Esophagus squamous epithelium (tissue), 5 donors: ENCODE measurements around the gene MYL5. TPM values are rescaled to one million over a fixed set of nuclear protein-coding genes. Genes with fewer than 3 reads are reported as not detected.

Experiments
- DNase-seq: peaks from one replicate; lab custom pipeline; 2025; lab: John Stamatoyannopoulos, UW
- H3K27ac ChIP-seq, 4 donors: fragments of 200-600 bp; sonication (generic); one replicate each; pipeline ENCODE4 v1.5.1; 2016 to 2019; ENCODE audit warnings: mild to moderate bottlenecking in 1 of 4
- H3K27me3 ChIP-seq, 4 donors: fragments of 200-600 bp; sonication (generic); 1 replicate in 3 of 4; 2 replicates in 1 of 4; pipeline versions ENCODE4 v1.5.1 to v1.6.0; 2017 to 2021; ENCODE audit warnings: antibody characterized with exemption in 1 of 4
- H3K36me3 ChIP-seq, 3 donors: fragments of 200-600 bp; sonication (generic); one replicate each; pipeline ENCODE4 v1.5.1; 2016 to 2019
- H3K4me1 ChIP-seq, 3 donors: fragments of 200-600 bp; sonication (generic); one replicate each; pipeline ENCODE4 v1.5.1; 2017 to 2019
- H3K4me3 ChIP-seq, 4 donors: fragments of 200-600 bp; sonication (generic); 1 replicate in 3 of 4; 2 replicates in 1 of 4; pipeline ENCODE4 v1.5.1; 2016 to 2019; ENCODE audit warnings: mild to moderate bottlenecking in 2 of 4, moderate library complexity in 1 of 4
- H3K9me3 ChIP-seq, 3 donors: fragments of 200-600 bp; sonication (generic); one replicate each; pipeline ENCODE4 v1.5.1; 2016 to 2019
- CTCF ChIP-seq, 6 experiments: fragments of 450-650 bp in 4 of 6; fragments of 200-600 bp in 2 of 6; sonication (generic) in 2 of 6; IDR thresholded peaks; one replicate each; pipeline ENCODE4 v1.5.1; 2016 to 2019; ENCODE audit warnings: antibody characterized with exemption in 6 of 6, mild to moderate bottlenecking in 4 of 6, moderate library complexity in 4 of 6
- POLR2A ChIP-seq, 4 donors: fragments of 450-650 bp; IDR thresholded peaks; one replicate each; pipeline ENCODE4 v1.6.1; 2017; ENCODE audit warnings: antibody characterized with exemption in 4 of 4, mild to moderate bottlenecking in 4 of 4, moderate library complexity in 3 of 4
- WGBS, 2 donors: methylation state at CpG; one replicate each; pipeline ENCODE4 v1.1.5; 2018; 5-methylcytosine and 5-hydroxymethylcytosine counted together
- intact Hi-C: fragments of 100-400 bp; cut with DNase I; formaldehyde crosslinking; loops from one replicate; pipeline ENCODE4 v1.15.0; 2022
- total RNA-seq, 4 donors: library from RNA; depleted of rRNA; stranded (reverse); fragments of >200 nt; gene quantifications; one replicate each; pipeline ENCODE4 v1.1.0, GENCODE V29; 2016
- donor health status: DM: yes; HTN: yes; CAD: no.

The MYL5 gene
- total RNA-seq, 4 donors from 2014 or later, result 7.2 to 19.5 (median 12.8) TPM

- Histone ChIP-seq H3K4me3 (no peak overlapping the region), H3K36me3 (no peaks in the 10 kb centered on the region), H3K27ac (no peak overlapping the region), H3K4me1 (no peaks in the 10 kb centered on the region), H3K9me3 (peaks cover 0 to 5% (median 0%) of the 10 kb centered on the region in 3 donors), H3K27me3 (peaks cover 0 to 61% (median 0%) of the 10 kb centered on the region in 4 donors)
- WGBS, 2 donors, result 62 to 74% methylated on average over 8 to 9 of the region's 15 CpGs
- TF ChIP-seq CTCF (IDR thresholded peaks at IDR 0.05) (no peak), POLR2A (IDR thresholded peaks at IDR 0.05) (no peak)
- DNase-seq, result no peak
- intact Hi-C loops, result no loop called here
Measured at GRCh38 chr4:627347-628125, 46.8 kb upstream of the MYL5 start.

GRCh38 chr4:628311-628741 lies 46.0 kb upstream of the MYL5 start:
- Histone ChIP-seq H3K36me3 (no peaks in the 10 kb centered on the region), H3K9me3 (peaks cover 0 to 7% (median 0%) of the 10 kb centered on the region in 3 donors), H3K4me1 (no peaks in the 10 kb centered on the region), H3K27me3 (peaks cover 0 to 61% (median 0%) of the 10 kb centered on the region in 4 donors), H3K4me3 (no peak overlapping the region), H3K27ac (no peak overlapping the region)
- intact Hi-C loops, result no loop called here
- 94% methylated on average over 9 of the region's 17 CpGs; no CpG with 5 or more reads in 1 of the 2 donors for WGBS, 2 donors
- TF ChIP-seq POLR2A (IDR thresholded peaks at IDR 0.05), result no peak
- no peak for TF ChIP-seq CTCF (IDR thresholded peaks at IDR 0.05)
- DNase-seq, result no peak

DNA sequence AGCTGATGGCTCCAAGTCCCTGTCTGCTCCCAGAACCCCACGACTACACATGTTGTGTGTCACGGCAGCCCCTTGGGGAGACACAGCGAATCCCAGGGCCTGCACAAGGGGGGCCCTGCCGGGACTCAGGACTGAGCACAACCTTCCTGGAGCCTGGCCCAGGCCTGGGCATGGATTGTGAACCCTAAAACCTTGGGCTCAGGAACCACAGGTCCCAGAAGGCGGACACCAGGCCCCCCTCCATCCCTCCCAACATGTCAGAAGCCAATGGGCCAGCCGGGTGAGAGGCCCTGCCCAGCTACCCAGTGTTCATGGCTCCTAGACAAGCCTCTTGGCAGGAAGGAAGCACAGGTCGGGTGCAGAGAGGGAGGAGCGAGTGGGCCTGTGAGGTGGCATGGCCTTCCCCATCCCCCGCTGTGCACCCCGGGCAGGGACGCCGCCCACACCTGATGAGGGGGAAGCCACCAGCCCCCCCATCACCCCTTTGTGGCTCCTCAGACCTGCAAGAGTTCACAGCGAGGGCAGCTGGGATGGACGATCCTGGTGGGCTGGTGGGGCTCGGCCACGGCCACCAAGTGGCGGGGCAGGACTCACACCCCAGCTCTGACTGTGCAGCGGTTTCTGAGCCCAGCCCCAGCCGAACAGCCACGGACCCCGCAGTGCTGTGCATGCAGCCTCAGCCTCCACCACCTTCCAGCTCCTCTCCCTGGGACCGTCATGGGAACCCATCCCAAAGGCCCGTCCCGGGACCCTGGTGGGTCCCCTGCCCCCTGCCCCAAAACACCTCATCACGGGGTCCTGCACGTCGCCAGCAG lies 45.3 kb upstream of the MYL5 start:
- Histone ChIP-seq H3K4me1 (no peaks in the 10 kb centered on the region), H3K9me3 (peaks cover 0 to 7% (median 0%) of the 10 kb centered on the region in 3 donors), H3K4me3 (no peak overlapping the region), H3K36me3 (no peaks in the 10 kb centered on the region), H3K27ac (no peak overlapping the region), H3K27me3 (peaks cover 0 to 54% (median 0%) of the 10 kb centered on the region in 4 donors)
- no peak for TF ChIP-seq POLR2A (IDR thresholded peaks at IDR 0.05)
- TF ChIP-seq CTCF (IDR thresholded peaks at IDR 0.05), result no peak
- WGBS, 2 donors, result 82% methylated on average over 4 of the region's 27 CpGs; no CpG with 5 or more reads in 1 of the 2 donors
- no peak for DNase-seq
- intact Hi-C loops, result no loop called here

DNA sequence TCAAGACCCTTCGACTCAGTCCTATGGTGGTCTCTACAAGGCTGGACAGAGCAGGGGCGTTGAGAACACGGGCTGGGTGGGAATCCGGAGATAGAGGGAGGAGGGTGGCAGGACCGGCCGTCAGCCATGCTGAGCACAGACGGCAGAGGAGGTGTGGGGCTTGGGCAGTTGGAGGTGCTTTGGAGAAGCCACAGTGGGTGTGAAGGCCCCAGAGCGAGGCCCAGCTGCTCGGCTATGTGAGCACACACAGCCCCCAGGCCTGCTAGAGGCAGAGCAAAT lies 44.8 kb upstream of the MYL5 start:
- DNase-seq, result no peak
- intact Hi-C loops, result no loop called here
- Histone ChIP-seq H3K4me1 (no peaks in the 10 kb centered on the region), H3K36me3 (no peaks in the 10 kb centered on the region), H3K4me3 (no peak overlapping the region), H3K27ac (no peak overlapping the region), H3K9me3 (peaks cover 0 to 7% (median 0%) of the 10 kb centered on the region in 3 donors), H3K27me3 (peaks cover 0 to 50% (median 0%) of the 10 kb centered on the region in 4 donors)
- TF ChIP-seq POLR2A (IDR thresholded peaks at IDR 0.05) (no peak), CTCF (IDR thresholded peaks at IDR 0.05) (no peak)
- 20% methylated on average over 1 of the region's 9 CpGs; no CpG with 5 or more reads in 1 of the 2 donors for WGBS, 2 donors
